H9 (cell line): ENCODE results near the gene WDR82. TPM values are rescaled to one million over a fixed set of nuclear protein-coding genes. Genes with fewer than 3 reads are reported as not detected.

Experiments
- DNase-seq: peaks from one replicate; pipeline ENCODE4 v3.0.0-alpha.2; 2017
- H2AFZ ChIP-seq: one replicate; pipeline ENCODE4 v1.6.1; 2013; ENCODE audit warnings: mild to moderate bottlenecking, low read length, control low read depth, moderate library complexity
- H2AK5ac ChIP-seq: 2 replicates; pipeline ENCODE4 v1.6.1; 2013; ENCODE audit warnings: low read length, control low read depth, mixed read lengths; ENCODE audit not compliant: insufficient read length
- H2BK120ac ChIP-seq: one replicate; pipeline ENCODE4 v1.6.1; 2013; ENCODE audit warnings: low read depth, mild to moderate bottlenecking, low read length, control low read depth, inconsistent platforms; ENCODE audit not compliant: poor library complexity, severe bottlenecking
- H2BK12ac ChIP-seq: 2 replicates; pipeline ENCODE4 v1.6.1; 2013; ENCODE audit warnings: low read length, control low read depth, mixed read lengths, low read depth; ENCODE audit not compliant: insufficient read length
- H2BK15ac ChIP-seq: 2 replicates; pipeline ENCODE4 v1.6.1; 2013; ENCODE audit warnings: low read depth, low read length, control low read depth
- H2BK20ac ChIP-seq: one replicate; pipeline ENCODE4 v1.6.1; 2013; ENCODE audit warnings: low read depth, mild to moderate bottlenecking, low read length, control low read depth, inconsistent platforms; ENCODE audit not compliant: poor library complexity, severe bottlenecking
- H2BK5ac ChIP-seq: 2 replicates; pipeline ENCODE4 v1.6.1; 2013; ENCODE audit warnings: low read length, control low read depth, mixed read lengths; ENCODE audit not compliant: insufficient read length
- H3K14ac ChIP-seq: 2 replicates; pipeline ENCODE4 v1.6.1; 2013; ENCODE audit warnings: low read length, control low read depth; ENCODE audit not compliant: insufficient read depth
- H3K18ac ChIP-seq: 2 replicates; pipeline ENCODE4 v1.6.1; 2013; ENCODE audit warnings: low read depth, mild to moderate bottlenecking, mixed read lengths, low read length, control low read depth; ENCODE audit not compliant: insufficient read length
- H3K23ac ChIP-seq: 2 replicates; pipeline ENCODE4 v1.6.1; 2013; ENCODE audit warnings: low read length, control low read depth, mixed read lengths, low read depth; ENCODE audit not compliant: insufficient read length
- H3K23me2 ChIP-seq: 2 replicates; pipeline ENCODE4 v1.6.1; 2013; ENCODE audit warnings: low read depth, mild to moderate bottlenecking, mixed read lengths, low read length, control low read depth; ENCODE audit not compliant: insufficient read length, poor library complexity, severe bottlenecking
- H3K27ac ChIP-seq: 2 replicates; pipeline ENCODE4 v1.5.1; 2013; ENCODE audit warnings: low read length, control low read depth, mixed read lengths, low read depth; ENCODE audit not compliant: insufficient read length
- H3K27me3 ChIP-seq: 2 replicates; pipeline ENCODE4 v1.6.1; 2013; ENCODE audit warnings: low read length, control low read depth, inconsistent platforms; ENCODE audit not compliant: insufficient read depth
- H3K4ac ChIP-seq: 2 replicates; pipeline ENCODE4 v1.6.1; 2013; ENCODE audit warnings: low read depth, mild to moderate bottlenecking, control low read depth, inconsistent platforms, low read length, moderate library complexity
- H3K4me1 ChIP-seq: 2 replicates; pipeline ENCODE4 v1.6.1; 2013; ENCODE audit warnings: low read length, control low read depth, inconsistent platforms; ENCODE audit not compliant: insufficient read depth
- H3K4me2 ChIP-seq: 2 replicates; pipeline ENCODE4 v1.6.1; 2013; ENCODE audit warnings: low read length, control low read depth, mixed read lengths; ENCODE audit not compliant: insufficient read length, insufficient read depth
- H3K56ac ChIP-seq: 2 replicates; pipeline ENCODE4 v1.6.1; 2013; ENCODE audit warnings: low read depth, mild to moderate bottlenecking, mixed read lengths, low read length, control low read depth; ENCODE audit not compliant: insufficient read length
- H3K79me1 ChIP-seq: 2 replicates; pipeline ENCODE4 v1.6.1; 2013; ENCODE audit warnings: low read depth, mild to moderate bottlenecking, moderate library complexity, low read length, control low read depth, inconsistent platforms; ENCODE audit not compliant: insufficient read depth, poor library complexity, severe bottlenecking
- H3K79me2 ChIP-seq: 2 replicates; pipeline ENCODE4 v1.6.1; 2013; ENCODE audit warnings: low read length, control low read depth, inconsistent platforms; ENCODE audit not compliant: insufficient read depth
- H3K9ac ChIP-seq: 2 replicates; pipeline ENCODE4 v1.6.1; 2013; ENCODE audit warnings: low read length, control low read depth, mixed read lengths; ENCODE audit not compliant: insufficient read length; ENCODE audit errors: extremely low read depth
- H3K9me3 ChIP-seq: one replicate; pipeline ENCODE4 v1.6.1; 2013; ENCODE audit warnings: low read depth, low read length, inconsistent platforms; ENCODE audit not compliant: control insufficient read depth
- H3T11ph ChIP-seq: one replicate; pipeline ENCODE4 v1.6.1; 2013; ENCODE audit warnings: mild to moderate bottlenecking, low read length, control low read depth, inconsistent platforms
- H4K20me1 ChIP-seq: one replicate; pipeline ENCODE4 v1.6.1; 2013; ENCODE audit not compliant: control insufficient read depth, insufficient read length, insufficient read depth
- H4K5ac ChIP-seq: 2 replicates; pipeline ENCODE4 v1.6.1; 2013; ENCODE audit warnings: low read depth, mild to moderate bottlenecking, mixed read lengths, low read length, control low read depth; ENCODE audit not compliant: insufficient read length
- H4K8ac ChIP-seq: replicated peaks from 2 replicates; pipeline ENCODE4 v1.6.1; 2013; ENCODE audit warnings: low read length, control low read depth, mixed read lengths, low read depth; ENCODE audit not compliant: insufficient read length
- H4K91ac ChIP-seq: 2 replicates; pipeline ENCODE4 v1.6.1; 2013; ENCODE audit warnings: low read depth, mild to moderate bottlenecking, moderate library complexity, mixed read lengths, low read length, control low read depth; ENCODE audit not compliant: insufficient read length
- H3K27ac Mint-ChIP-seq, 3 experiments: 2 replicates in 2 of 3; 3 replicates in 1 of 3; pipeline ENCODE4 v1.8.0; 2020 to 2021; ENCODE audit warnings: mixed read lengths in 3 of 3, mild to moderate bottlenecking in 1 of 3, moderate library complexity in 1 of 3
- H3K27me3 Mint-ChIP-seq: 2 replicates; pipeline ENCODE4 v1.8.0; 2021; ENCODE audit warnings: low read depth, mild to moderate bottlenecking, moderate library complexity, mixed read lengths
- H3K36me3 Mint-ChIP-seq, 3 experiments: 2 replicates in 2 of 3; 3 replicates in 1 of 3; pipeline ENCODE4 v1.8.0; 2020 to 2021; ENCODE audit warnings: low read depth in 3 of 3, mixed read lengths in 3 of 3; ENCODE audit not compliant: insufficient read depth in 1 of 3
- H3K4me1 Mint-ChIP-seq, 2 experiments: 2 replicates each; pipeline ENCODE4 v1.8.0; 2020; ENCODE audit warnings: mixed read lengths in 2 of 2
- H3K4me3 Mint-ChIP-seq, 2 experiments: 2 replicates in 1 of 2; 3 replicates in 1 of 2; pipeline ENCODE4 v1.8.0; 2020 to 2021; ENCODE audit warnings: mild to moderate bottlenecking in 2 of 2, mixed read lengths in 2 of 2, moderate library complexity in 1 of 2
- H3K9me3 Mint-ChIP-seq, 2 experiments: 2 replicates in 1 of 2; 3 replicates in 1 of 2; pipeline ENCODE4 v1.8.0; 2020; ENCODE audit warnings: mild to moderate bottlenecking in 2 of 2, mixed read lengths in 2 of 2, moderate library complexity in 1 of 2
- CTCF ChIP-seq: fragments of 200-600 bp; sonication (generic); conservative IDR thresholded peaks from 3 replicates; pipeline ENCODE4 v1.8.0; 2021; ENCODE audit warnings: antibody characterized with exemption, mild to moderate bottlenecking
- WGBS: extraction: QIAGEN DNeasy Blood & Tissue Kit; methylation state at CpG from one replicate; pipeline ENCODE4 v1.1.7; 2013; ENCODE audit warnings: missing lambda C conversion rate, low lambda C conversion rate, mixed read lengths; ENCODE audit not compliant: insufficient read length; ENCODE audit errors: extremely low coverage; 5-methylcytosine and 5-hydroxymethylcytosine counted together
- total RNA-seq: library from RNA; stranded (reverse); gene quantifications from 2 replicates; pipeline ENCODE4 v1.2.1, GENCODE V29; 2021

The WDR82 gene
- total RNA-seq, 1 experiment from 2014 or later: 83.1 TPM

DNA sequence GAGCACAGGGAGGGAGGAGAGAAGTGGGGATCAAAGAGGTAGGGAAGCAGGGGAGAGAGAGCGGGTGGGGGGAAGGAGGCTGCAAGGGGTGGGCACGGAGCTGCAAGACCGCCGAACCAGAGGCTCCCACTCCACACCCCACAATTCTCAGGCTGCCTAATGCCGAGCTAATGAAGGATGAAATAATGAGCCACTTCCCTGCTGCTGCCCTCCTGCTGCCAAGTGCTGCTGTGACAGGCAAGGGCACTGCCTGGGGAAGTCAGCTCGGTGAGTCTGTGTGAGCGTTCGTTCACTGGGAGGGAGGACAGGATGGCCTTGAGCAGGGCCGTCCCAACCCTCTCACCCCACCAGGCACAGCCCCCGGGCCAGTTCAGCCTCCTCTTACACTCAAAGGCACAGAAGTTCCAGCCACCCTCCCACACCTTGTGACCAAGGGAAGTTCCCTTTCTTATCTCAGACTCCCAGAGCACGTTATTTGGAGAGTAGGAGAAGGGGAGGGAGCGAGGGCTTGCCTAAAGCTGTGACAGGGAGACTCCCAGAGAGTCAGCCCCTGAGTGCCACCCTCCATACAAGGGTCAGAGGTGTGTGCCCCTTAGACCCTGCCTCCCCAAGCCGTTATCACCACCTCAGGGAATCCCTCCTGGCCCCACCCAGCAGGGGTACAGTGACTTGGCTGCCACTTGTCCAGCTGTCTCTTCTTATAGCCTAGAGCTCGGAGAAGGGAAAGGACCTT lies 21.6 kb upstream of the WDR82 start:
- H3K79me2 ChIP-seq: no peaks in the 10 kb centered on the region
- no CpG with 5 or more reads among the region's 14 CpGs for WGBS

More for the DNA sequence above, 21.6 kb upstream of the WDR82 start:
- Histone ChIP-seq H3K56ac (no peak overlapping the region), H3K4me1 (peaks cover 2% of the 10 kb centered on the region; the same call in 1 of the 2 replicates), H3K79me1 (no peaks in the 10 kb centered on the region), H4K91ac (no peak overlapping the region), H3K27ac (no peak overlapping the region), H3K4me2 (peak overlapping the region; percentile 62), H3K4ac (no peak overlapping the region), H2BK15ac (no peak overlapping the region), H3K23me2 (peaks cover 10% of the 10 kb centered on the region), H4K5ac (no peak overlapping the region), H2AK5ac (no peak overlapping the region), H2BK20ac (no peak overlapping the region), H3K14ac (no peak overlapping the region), H3K9me3 (no peaks in the 10 kb centered on the region), H2AFZ (no peak overlapping the region), H2BK5ac (no peak overlapping the region), H4K20me1 (no peaks in the 10 kb centered on the region), H3K23ac (no peak overlapping the region), H3T11ph (no peak overlapping the region), H3K18ac (no peak overlapping the region), H4K8ac (no peak overlapping the region), H2BK120ac (no peak overlapping the region), H3K9ac (no peak overlapping the region), H3K27me3 (no peaks in the 10 kb centered on the region), H2BK12ac (no peak overlapping the region)
- peaks cover 17% of the 10 kb centered on the region for H3K27me3 Mint-ChIP-seq
- peaks cover 25 to 32% of the 10 kb centered on the region in 2 experiments for H3K4me1 Mint-ChIP-seq
- H3K4me3 Mint-ChIP-seq: peak overlapping the region; percentile 24 to 81; a peak in 4 of 5 replicates
- no peaks in the 10 kb centered on the region for H3K9me3 Mint-ChIP-seq
- peak; percentile 61 for DNase-seq
- no peaks in the 10 kb centered on the region; a peak in 1 of 7 replicates for H3K36me3 Mint-ChIP-seq
- no peak overlapping the region; a peak in 1 of 7 replicates for H3K27ac Mint-ChIP-seq
- 0 out of 3 replicates have a peak, but pooled peaks have one; percentile 14 for TF ChIP-seq CTCF
